Adrenal gland (tissue), 5 donors: ENCODE measurements around the gene HERPUD2.

Source experiments
- POLR2A ChIP-seq, 2 donors: fragments of 450-650 bp; IDR thresholded peaks; one replicate each; pipeline ENCODE4 v1.6.1; 2017; ENCODE audit warnings: antibody characterized with exemption in 2 of 2, mild to moderate bottlenecking in 2 of 2, moderate library complexity in 1 of 2
- TF ChIP-seq, protein P1 (sequence below), 6 experiments: fragments of 450-650 bp in 4 of 6; fragments of 200-600 bp in 2 of 6; sonication (generic) in 1 of 6; IDR thresholded peaks; 1 replicate in 5 of 6; 2 replicates in 1 of 6; pipeline versions ENCODE4 v1.5.1 to v1.8.0; 2016 to 2021; ENCODE audit warnings: antibody characterized with exemption in 6 of 6, mild to moderate bottlenecking in 2 of 6, moderate library complexity in 1 of 6
- donor health status: DM: no; HTN: no; CAD: no.

- no peak for TF ChIP-seq POLR2A (IDR thresholded peaks at IDR 0.05)
- TF ChIP-seq, protein P1, sequence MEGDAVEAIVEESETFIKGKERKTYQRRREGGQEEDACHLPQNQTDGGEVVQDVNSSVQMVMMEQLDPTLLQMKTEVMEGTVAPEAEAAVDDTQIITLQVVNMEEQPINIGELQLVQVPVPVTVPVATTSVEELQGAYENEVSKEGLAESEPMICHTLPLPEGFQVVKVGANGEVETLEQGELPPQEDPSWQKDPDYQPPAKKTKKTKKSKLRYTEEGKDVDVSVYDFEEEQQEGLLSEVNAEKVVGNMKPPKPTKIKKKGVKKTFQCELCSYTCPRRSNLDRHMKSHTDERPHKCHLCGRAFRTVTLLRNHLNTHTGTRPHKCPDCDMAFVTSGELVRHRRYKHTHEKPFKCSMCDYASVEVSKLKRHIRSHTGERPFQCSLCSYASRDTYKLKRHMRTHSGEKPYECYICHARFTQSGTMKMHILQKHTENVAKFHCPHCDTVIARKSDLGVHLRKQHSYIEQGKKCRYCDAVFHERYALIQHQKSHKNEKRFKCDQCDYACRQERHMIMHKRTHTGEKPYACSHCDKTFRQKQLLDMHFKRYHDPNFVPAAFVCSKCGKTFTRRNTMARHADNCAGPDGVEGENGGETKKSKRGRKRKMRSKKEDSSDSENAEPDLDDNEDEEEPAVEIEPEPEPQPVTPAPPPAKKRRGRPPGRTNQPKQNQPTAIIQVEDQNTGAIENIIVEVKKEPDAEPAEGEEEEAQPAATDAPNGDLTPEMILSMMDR (IDR thresholded peaks at IDR 0.05), result no peak
Observed at GRCh38 chr7:35714862-35715261, 19.9 kb upstream of the HERPUD2 start.
